ENCODE data around the gene AP1S3. TPM values are rescaled to one million over a fixed set of nuclear protein-coding genes. Genes with fewer than 3 reads are reported as not detected.

AP1S3 gene
- total RNA-seq, 1 experiment from 2014 or later: 73.3 TPM

GRCh38 chr2:223800908-223801307, 36.5 kb downstream of the AP1S3 start:
- H3K9me2 ChIP-seq (ENCODE audit: insufficient read depth): no peaks in the 10 kb centered on the region
- H3K27me3 ChIP-seq (ENCODE audit: insufficient read depth, low read depth): no peaks in the 10 kb centered on the region
- intact Hi-C loops (cut with micrococcal nuclease; ENCODE audit: unreplicated experiment): no loop called here
- H4K20me1 ChIP-seq (ENCODE audit: insufficient read depth): no peaks in the 10 kb centered on the region
- peaks cover 66% of the 10 kb centered on the region for H3F3A ChIP-seq (ENCODE audit: insufficient read depth, low read depth)
- no TSS peak for BruUV-seq (replicated peaks)
- H3K4me2 ChIP-seq: peak overlapping the region; percentile 71
- TF ChIP-seq EZH2 (IDR thresholded peaks at IDR 0.05; ENCODE audit: low read depth) (no peak), CTCF (conservative IDR thresholded peaks at IDR 0.05) (no peak)
- H3K9me3 ChIP-seq (ENCODE audit: insufficient read depth, low read depth): no peaks in the 10 kb centered on the region
- no peak overlapping the region for H3K4me3 ChIP-seq
- no peak for DNase-seq
- POLR2A ChIA-PET (ENCODE audit: unreplicated experiment): interaction anchor here (0.6 to 0.7 kb wide), 2 partner anchors 19 to 144 kb away, joined by 6 to 20 read pairs; no protein-coding TSS in a partner anchor
- H3K79me2 ChIP-seq (ENCODE audit: low read depth): peaks cover 80% of the 10 kb centered on the region
- peak overlapping the region; percentile 95 for H3K27ac ChIP-seq
- H3K4me1 ChIP-seq (replicated peaks; ENCODE audit: insufficient read depth): peaks cover 72% of the 10 kb centered on the region
- CTCF ChIA-PET: interaction anchor here (0.8 kb wide), 1 partner anchor 169 kb away, joined by 3 read pairs; no protein-coding TSS in a partner anchor
- no peak overlapping the region for H2AFZ ChIP-seq
- H3K36me3 ChIP-seq (ENCODE audit: low read depth): 0 out of 2 replicates have a peak, but pooled peaks cover 3% of the 10 kb centered on the region

- ChIA-PET CTCF (interaction anchor here (0.6 to 2.9 kb wide), 22 partner anchors 21 to 1251 kb away, joined by 3 to 16 read pairs (median 4); no protein-coding TSS in a partner anchor), POLR2A (ENCODE audit: unreplicated experiment) (interaction anchor here (0.6 to 0.9 kb wide), 4 partner anchors 21 to 153 kb away, joined by 3 to 14 read pairs (median 6); no protein-coding TSS in a partner anchor)
- Histone ChIP-seq H3K9me2 (ENCODE audit: insufficient read depth) (no peaks in the 10 kb centered on the region), H3K9me3 (ENCODE audit: insufficient read depth, low read depth) (0 out of 2 replicates have a peak, but pooled peaks cover 2% of the 10 kb centered on the region), H2AFZ (no peak overlapping the region), H3K27ac (peak overlapping the region; percentile 95), H3K4me2 (peak overlapping the region; percentile 71), H4K20me1 (ENCODE audit: insufficient read depth) (no peaks in the 10 kb centered on the region), H3K27me3 (ENCODE audit: insufficient read depth, low read depth) (no peaks in the 10 kb centered on the region), H3K4me1 (replicated peaks; ENCODE audit: insufficient read depth) (peaks cover 76% of the 10 kb centered on the region), H3K79me2 (ENCODE audit: low read depth) (peaks cover 79% of the 10 kb centered on the region), H3K4me3 (no peak overlapping the region), H3F3A (ENCODE audit: insufficient read depth, low read depth) (peaks cover 65% of the 10 kb centered on the region), H3K36me3 (ENCODE audit: low read depth) (peaks cover 4% of the 10 kb centered on the region; the same call in 1 of the 2 replicates)
- DNase-seq: peak; percentile 46 to 73
- TF ChIP-seq CTCF (conservative IDR thresholded peaks at IDR 0.05): peak; percentile 95
- TF ChIP-seq EZH2 (IDR thresholded peaks at IDR 0.05; ENCODE audit: low read depth): no peak
- BruUV-seq (replicated peaks): no TSS peak
- intact Hi-C loops (cut with micrococcal nuclease; ENCODE audit: unreplicated experiment): loop anchor here (1.0 to 10.0 kb wide), 21 partner anchors 18 to 1107 kb away; partner anchors contain the start of gene MRPL44
These were observed 39.3 kb downstream of the AP1S3 start for GRCh38 chr2:223797811-223798721.

- Histone ChIP-seq H3K9me3 (ENCODE audit: insufficient read depth, low read depth) (peaks cover 9% of the 10 kb centered on the region; the same call in 1 of the 2 replicates), H2AFZ (0 out of 2 replicates have a peak overlapping the region, but pooled peaks have one; percentile 10), H3K4me1 (replicated peaks; ENCODE audit: insufficient read depth) (peaks cover 66% of the 10 kb centered on the region), H4K20me1 (ENCODE audit: insufficient read depth) (no peaks in the 10 kb centered on the region), H3F3A (ENCODE audit: insufficient read depth, low read depth) (peaks cover 55% of the 10 kb centered on the region), H3K4me3 (no peak overlapping the region), H3K36me3 (ENCODE audit: low read depth) (peaks cover 5% of the 10 kb centered on the region), H3K79me2 (ENCODE audit: low read depth) (peaks cover 78% of the 10 kb centered on the region), H3K27ac (peak overlapping the region; percentile 95), H3K27me3 (ENCODE audit: insufficient read depth, low read depth) (no peaks in the 10 kb centered on the region), H3K4me2 (peak overlapping the region; percentile 71), H3K9me2 (ENCODE audit: insufficient read depth) (no peaks in the 10 kb centered on the region)
- ChIA-PET CTCF (interaction anchor here (0.6 to 2.9 kb wide), 18 partner anchors 18 to 1088 kb away, joined by 3 to 16 read pairs (median 4); no protein-coding TSS in a partner anchor), POLR2A (ENCODE audit: unreplicated experiment) (interaction anchor here (0.5 to 0.9 kb wide), 9 partner anchors 22 to 826 kb away, joined by 3 to 14 read pairs (median 3); partner anchors contain the start of gene MRPL44)
- intact Hi-C loops (cut with micrococcal nuclease; ENCODE audit: unreplicated experiment): loop anchor here (1.0 to 10.0 kb wide), 14 partner anchors 37 to 840 kb away; partner anchors contain the start of gene MRPL44
- BruUV-seq (replicated peaks): no TSS peak
- TF ChIP-seq EZH2 (IDR thresholded peaks at IDR 0.05; ENCODE audit: low read depth): no peak
- TF ChIP-seq CTCF (conservative IDR thresholded peaks at IDR 0.05): no peak
- peak; percentile 89 to 100 for DNase-seq
These were observed 40.3 kb downstream of the AP1S3 start for GRCh38 chr2:223797037-223797436.
